GM12878 (cell line): ENCODE measurements around the gene CS. TPM values are rescaled to one million over a fixed set of nuclear protein-coding genes. Genes with fewer than 3 reads are reported as not detected.

ENCODE experiments used
- ATAC-seq: fragments of 200-7000 bp; cut with Tn5 transposase; 3 replicates; pipeline ENCODE4 v1.9.1; 2020; ENCODE audit warnings: mild to moderate bottlenecking, moderate library complexity
- BruUV-seq: library from RNA; stranded (reverse); fragments of 400-500 nt; replicated peaks from 2 replicates; lab custom pipeline; 2021; lab: Mats Ljungman, UMichigan
- CTCF ChIA-PET: fragments of 300-600 bp; sonication (Branson Sonifier 250); formaldehyde crosslinking; extraction: SDS; loops from one replicate; lab custom pipeline; 2021; ENCODE audit warnings: inconsistent platforms; lab: Yijun Ruan, JAX
- POLR2A ChIA-PET: fragments of 350-600 bp; formaldehyde crosslinking; extraction: SDS; loops from one replicate; lab custom pipeline; 2021; ENCODE audit warnings: inconsistent platforms; lab: Charles Lee
- RAD21 ChIA-PET: fragments of 300-600 bp; sonication (Branson Sonifier 250); formaldehyde crosslinking; loops from one replicate; lab custom pipeline; 2023; ENCODE audit warnings: antibody characterized with exemption; ENCODE audit not compliant: unreplicated experiment; lab: Charles Lee
- SMC1A ChIA-PET: fragments of 300-600 bp; sonication (Branson Sonifier 250); formaldehyde crosslinking; loops from one replicate; lab custom pipeline; 2023; ENCODE audit not compliant: unreplicated experiment, uncharacterized antibody; lab: Charles Lee
- DNase-seq: peaks from one replicate; pipeline ENCODE4 v3.0.0-alpha.2; 2011; ENCODE audit warnings: low read depth, low spot score
- FAIRE-seq: peaks from 3 replicates; lab custom pipeline; 2011; peaks lifted over from hg19 to GRCh38; lab: Jason Lieb, UNC
- H2AFZ ChIP-seq: 2 replicates; pipeline ENCODE4 v1.6.0; 2011; ENCODE audit warnings: low read depth, low read length, control low read depth; ENCODE audit not compliant: control insufficient read depth
- H3K27ac ChIP-seq: 2 replicates; pipeline ENCODE4 v1.5.1; 2011; ENCODE audit warnings: control low read depth; ENCODE audit not compliant: control insufficient read depth, insufficient read depth
- H3K27me3 ChIP-seq, 2 experiments: replicated peaks in 1 of 2; 2 replicates each; pipeline versions ENCODE4 v1.6.0 to v1.6.1; 2011; ENCODE audit warnings: low read length in 1 of 2; ENCODE audit not compliant: control insufficient read depth in 2 of 2, insufficient read depth in 2 of 2
- H3K36me3 ChIP-seq, 2 experiments: 2 replicates each; pipeline ENCODE4 v1.5.1; 2011; ENCODE audit warnings: low read length in 1 of 2; ENCODE audit not compliant: control insufficient read depth in 2 of 2, insufficient read depth in 2 of 2
- H3K4me1 ChIP-seq: 2 replicates; pipeline ENCODE4 v1.6.1; 2011; ENCODE audit warnings: mild to moderate bottlenecking, low read length, moderate library complexity, mixed read lengths; ENCODE audit not compliant: control insufficient read depth, insufficient read depth
- H3K4me2 ChIP-seq: 2 replicates; pipeline ENCODE4 v1.6.0; 2011; ENCODE audit warnings: control low read depth; ENCODE audit not compliant: control insufficient read depth, insufficient read depth
- H3K4me3 ChIP-seq: fragments of 200-600 bp; sonication (generic); 2 replicates; pipeline ENCODE4 v1.5.1; 2016
- H3K79me2 ChIP-seq: 2 replicates; pipeline ENCODE4 v1.6.0; 2011; ENCODE audit warnings: low read length; ENCODE audit not compliant: control insufficient read depth, insufficient read depth
- H3K9ac ChIP-seq: 2 replicates; pipeline ENCODE4 v1.8.0; 2011; ENCODE audit warnings: low read length, control low read depth, mixed read lengths; ENCODE audit not compliant: control insufficient read depth, insufficient read depth
- H3K9me3 ChIP-seq: replicated peaks from 3 replicates; pipeline ENCODE4 v1.5.1; 2011; ENCODE audit warnings: mild to moderate bottlenecking, low read length; ENCODE audit not compliant: control insufficient read depth, insufficient read depth
- H4K20me1 ChIP-seq: 2 replicates; pipeline ENCODE4 v1.6.0; 2011; ENCODE audit not compliant: control insufficient read depth, insufficient read depth
- E4F1 ChIP-seq: fragments of 450-650 bp; IDR thresholded peaks from 2 replicates; pipeline ENCODE4 v1.6.1; 2018; ENCODE audit warnings: borderline replicate concordance, mild to moderate bottlenecking; ENCODE audit not compliant: partially characterized antibody
- JUNB ChIP-seq: IDR thresholded peaks from 2 replicates; pipeline ENCODE4 v1.6.1; 2016; ENCODE audit warnings: antibody characterized with exemption, mild to moderate bottlenecking
- MAX ChIP-seq: IDR thresholded peaks from 2 replicates; pipeline ENCODE4 v1.6.1; 2012; ENCODE audit warnings: low read depth, low read length, improper control_type of control experiment
- MLLT1 ChIP-seq: fragments of 450-650 bp; IDR thresholded peaks from 2 replicates; pipeline ENCODE4 v1.6.1; 2016; ENCODE audit warnings: mild to moderate bottlenecking
- MTA2 ChIP-seq: fragments of 450-650 bp; IDR thresholded peaks from 2 replicates; pipeline ENCODE4 v1.6.1; 2016; ENCODE audit warnings: low read depth, mild to moderate bottlenecking, moderate library complexity
- MTA3 ChIP-seq: IDR thresholded peaks from 2 replicates; pipeline ENCODE4 v1.6.1; 2012; ENCODE audit warnings: low read length, inconsistent platforms, borderline replicate concordance
- PBX3 ChIP-seq: IDR thresholded peaks from 2 replicates; pipeline ENCODE4 v1.6.1; 2011; ENCODE audit warnings: mild to moderate bottlenecking, low read depth, low read length, moderate library complexity; ENCODE audit not compliant: insufficient replicate concordance
- PML ChIP-seq: IDR thresholded peaks from 2 replicates; pipeline ENCODE4 v1.6.1; 2012; ENCODE audit warnings: low read length, inconsistent platforms
- POLR2AphosphoS2 ChIP-seq: IDR thresholded peaks from 2 replicates; pipeline ENCODE4 v1.6.1; 2011; ENCODE audit warnings: low read depth, mild to moderate bottlenecking, low read length, improper control_type of control experiment, moderate library complexity
- RAD21 ChIP-seq: IDR thresholded peaks from 2 replicates; pipeline ENCODE4 v1.6.1; 2011; ENCODE audit warnings: mild to moderate bottlenecking, low read depth, low read length, moderate library complexity; ENCODE audit not compliant: insufficient read depth
- SIN3A ChIP-seq: IDR thresholded peaks from 2 replicates; pipeline ENCODE4 v1.6.1; 2012; ENCODE audit warnings: low read depth, low read length, improper control_type of control experiment
- SMAD1 ChIP-seq: fragments of 450-650 bp; IDR thresholded peaks from 2 replicates; pipeline ENCODE4 v1.6.1; 2018; ENCODE audit warnings: mild to moderate bottlenecking, low read depth; ENCODE audit not compliant: partially characterized antibody
- WGBS: methylation state at CpG from one replicate; pipeline ENCODE4 v1.1.6; 2016; ENCODE audit warnings: low lambda C conversion rate; ENCODE audit not compliant: insufficient replicate concordance, insufficient coverage; ENCODE audit errors: missing lambda C conversion rate; 5-methylcytosine and 5-hydroxymethylcytosine counted together
- in situ Hi-C: fragments of 300-500 bp; cut with MboI; formaldehyde crosslinking; loops from 9 replicates; pipeline ENCODE4 v1.14.3; 2018; ENCODE audit warnings: mixed read lengths
- intact Hi-C: fragments of 100-400 bp; cut with micrococcal nuclease; formaldehyde crosslinking; loops from one replicate; pipeline ENCODE4 v1.14.2; 2022; ENCODE audit not compliant: unreplicated experiment
- polyA plus RNA-seq, 11 experiments: library from polyadenylated mRNA; depleted of rRNA in 4 of 11; unstranded in 6 of 11; stranded (reverse) in 5 of 11; fragments of >200 nt; fragmentation: Nextera tagmentation in 4 of 11; fragmentation: Illumina TruSeq in 1 of 11; extraction: Ambion mirVana in 4 of 11; extraction: Trizol in 1 of 11; gene quantifications; 1 replicate in 1 of 11; 2 replicates in 10 of 11; pipeline versions ENCODE4 v1.2.1 to v1.2.3, GENCODE V29; 2011 to 2016; ENCODE audit warnings: inconsistent platforms in 2 of 11, missing spikeins in 2 of 11, low read depth in 1 of 11
- total RNA-seq, 4 experiments: library from RNA; depleted of rRNA in 3 of 4; stranded (reverse); fragments of >200 nt in 3 of 4; fragmentation: Illumina TruSeq in 1 of 4; extraction: Trizol in 1 of 4; gene quantifications; 2 replicates each; pipeline versions ENCODE4 v1.2.1 to v1.2.3, GENCODE V29; 2013 to 2021

Gene CS
- total and polyA plus RNA-seq, 10 of the 15 experiments (the other 5 are each of a cell fraction or from before 2014, with no cell fraction given): 64.9 to 276 (median 139) TPM

GRCh38 chr12:56256326-56256960 lies 43.7 kb downstream of the CS start:
- RAD21 ChIA-PET: interaction anchor here (1.4 to 2.8 kb wide), 4 partner anchors 35 to 102 kb away, joined by 3 to 12 read pairs (median 9); partner anchors contain the start of genes CNPY2 and RNF41
- Histone ChIP-seq H3K36me3 (peaks cover 14 to 22% of the 10 kb centered on the region in 2 experiments), H3K9ac (peak overlapping the region; percentile 80; the same call in 1 of the 2 replicates), H3K27me3 (no peaks in the 10 kb centered on the region), H3K27ac (no peak overlapping the region), H2AFZ (no peak overlapping the region), H3K4me1 (peaks cover 7% of the 10 kb centered on the region), H3K4me2 (peak overlapping the region; percentile 91), H3K4me3 (no peak overlapping the region), H3K9me3 (no peaks in the 10 kb centered on the region), H3K79me2 (peaks cover 11% of the 10 kb centered on the region), H4K20me1 (no peaks in the 10 kb centered on the region)
- TF ChIP-seq SMAD1: no peak
- no peak for TF ChIP-seq POLR2AphosphoS2
- no peak for TF ChIP-seq PBX3
- no peak for TF ChIP-seq MTA3
- no peak for TF ChIP-seq SIN3A
- TF ChIP-seq MAX: no peak
- no peak for TF ChIP-seq PML
- no peak for TF ChIP-seq E4F1
- TF ChIP-seq MTA2: no peak
- TF ChIP-seq MLLT1: no peak
- TF ChIP-seq JUNB: no peak
- no peak for TF ChIP-seq RAD21
- DNase-seq (no peak), FAIRE-seq (no peak), ATAC-seq (no peak)
- 46% methylated on average over 4 of the region's 4 CpGs for WGBS
- BruUV-seq: TSS peak; percentile 49
- POLR2A ChIA-PET: no interaction called here
- SMC1A ChIA-PET: interaction anchor here (0.6 to 1.5 kb wide), 4 partner anchors 23 to 211 kb away, joined by 3 to 5 read pairs (median 3); no protein-coding TSS in a partner anchor
- CTCF ChIA-PET: interaction anchor here (0.6 to 3.5 kb wide), 14 partner anchors 10 to 208 kb away, joined by 3 to 25 read pairs (median 4); partner anchors contain the start of genes COQ10A and SMARCC2
- in situ Hi-C loops (no loop called here), intact Hi-C loops (no loop called here)
